Measurements from ENCODE around the gene USP47. TPM values are rescaled to one million over a fixed set of nuclear protein-coding genes. Genes with fewer than 3 reads are reported as not detected.

Gene USP47
- total and polyA plus RNA-seq, 2 of the 8 experiments (the other 6 are each of a cell fraction or from before 2014, with no cell fraction given): 4.2 to 21.3 TPM

DNA sequence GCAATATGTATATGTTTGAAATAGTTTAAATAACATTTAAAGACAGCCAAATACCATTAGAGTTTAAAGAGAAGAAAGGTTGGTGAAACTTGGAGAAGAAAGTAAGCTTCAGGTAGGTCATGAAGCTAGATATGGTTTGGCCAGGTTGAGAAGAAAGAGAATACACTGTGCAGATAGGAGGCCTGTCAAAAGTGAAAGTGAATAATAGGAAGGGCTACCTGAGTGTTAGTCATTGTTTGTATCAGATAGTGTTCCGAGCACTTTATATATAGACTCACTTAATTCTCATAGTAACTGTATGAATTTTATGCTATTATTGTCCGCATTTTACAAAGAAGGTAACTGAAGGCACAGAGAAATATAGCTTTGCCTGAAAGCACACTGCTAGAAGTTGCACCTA, 56.9 kb downstream of the USP47 start (continued):
- no peak for TF ChIP-seq RAD21 (IDR thresholded peaks at IDR 0.05 in 1 of 2, conservative IDR thresholded peaks at IDR 0.05 in 1 of 2; ENCODE audit: low read depth in 2 of 2, low read length in 2 of 2)
- TF ChIP-seq KDM5A (IDR thresholded peaks at IDR 0.05; ENCODE audit: low read length): no peak
- no peak for TF ChIP-seq BCL11A (IDR thresholded peaks at IDR 0.05; ENCODE audit: low read depth in 2 of 2, low read length in 2 of 2)
- TF ChIP-seq SAP30 (IDR thresholded peaks at IDR 0.05; ENCODE audit: insufficient read depth, insufficient replicate concordance, low read length): no peak
